GM10266 (cell line): Measurements from ENCODE around the gene FARSA.

Source experiments
- DNase-seq: peaks from one replicate; pipeline ENCODE4 v3.0.0; 2012; ENCODE audit errors: extremely low spot score
- TF ChIP-seq, protein P1 (sequence below): IDR thresholded peaks from 2 replicates; pipeline ENCODE4 v1.5.1; 2012; ENCODE audit warnings: mild to moderate bottlenecking, low read depth; ENCODE audit not compliant: control insufficient read depth, insufficient read depth; ENCODE audit errors: missing control alignments

Gene FARSA

GRCh38 chr19:12946731-12947496 is 13.4 kb upstream of the FARSA start:
- TF ChIP-seq, protein P1, sequence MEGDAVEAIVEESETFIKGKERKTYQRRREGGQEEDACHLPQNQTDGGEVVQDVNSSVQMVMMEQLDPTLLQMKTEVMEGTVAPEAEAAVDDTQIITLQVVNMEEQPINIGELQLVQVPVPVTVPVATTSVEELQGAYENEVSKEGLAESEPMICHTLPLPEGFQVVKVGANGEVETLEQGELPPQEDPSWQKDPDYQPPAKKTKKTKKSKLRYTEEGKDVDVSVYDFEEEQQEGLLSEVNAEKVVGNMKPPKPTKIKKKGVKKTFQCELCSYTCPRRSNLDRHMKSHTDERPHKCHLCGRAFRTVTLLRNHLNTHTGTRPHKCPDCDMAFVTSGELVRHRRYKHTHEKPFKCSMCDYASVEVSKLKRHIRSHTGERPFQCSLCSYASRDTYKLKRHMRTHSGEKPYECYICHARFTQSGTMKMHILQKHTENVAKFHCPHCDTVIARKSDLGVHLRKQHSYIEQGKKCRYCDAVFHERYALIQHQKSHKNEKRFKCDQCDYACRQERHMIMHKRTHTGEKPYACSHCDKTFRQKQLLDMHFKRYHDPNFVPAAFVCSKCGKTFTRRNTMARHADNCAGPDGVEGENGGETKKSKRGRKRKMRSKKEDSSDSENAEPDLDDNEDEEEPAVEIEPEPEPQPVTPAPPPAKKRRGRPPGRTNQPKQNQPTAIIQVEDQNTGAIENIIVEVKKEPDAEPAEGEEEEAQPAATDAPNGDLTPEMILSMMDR, result no peak
- DNase-seq, result no peak

- DNase-seq, result peak; percentile 73
- TF ChIP-seq, protein P1, result no peak
Measured at GRCh38 chr19:12946092-12946721, 12.7 kb upstream of the FARSA start.

- TF ChIP-seq, protein P1, result no peak
- DNase-seq, result peak; percentile 96
Measured at GRCh38 chr19:12945479-12946091, 12.1 kb upstream of the FARSA start, which contains the start of gene RAD23A. TSS of gene RAD23A (plus strand) at chr19:12945862. CDS start at chr19:12945949, 87 bp downstream.

GRCh38 chr19:12944104-12944674 is 10.7 kb upstream of the FARSA start:
- TF ChIP-seq, protein P1, result no peak

DNA sequence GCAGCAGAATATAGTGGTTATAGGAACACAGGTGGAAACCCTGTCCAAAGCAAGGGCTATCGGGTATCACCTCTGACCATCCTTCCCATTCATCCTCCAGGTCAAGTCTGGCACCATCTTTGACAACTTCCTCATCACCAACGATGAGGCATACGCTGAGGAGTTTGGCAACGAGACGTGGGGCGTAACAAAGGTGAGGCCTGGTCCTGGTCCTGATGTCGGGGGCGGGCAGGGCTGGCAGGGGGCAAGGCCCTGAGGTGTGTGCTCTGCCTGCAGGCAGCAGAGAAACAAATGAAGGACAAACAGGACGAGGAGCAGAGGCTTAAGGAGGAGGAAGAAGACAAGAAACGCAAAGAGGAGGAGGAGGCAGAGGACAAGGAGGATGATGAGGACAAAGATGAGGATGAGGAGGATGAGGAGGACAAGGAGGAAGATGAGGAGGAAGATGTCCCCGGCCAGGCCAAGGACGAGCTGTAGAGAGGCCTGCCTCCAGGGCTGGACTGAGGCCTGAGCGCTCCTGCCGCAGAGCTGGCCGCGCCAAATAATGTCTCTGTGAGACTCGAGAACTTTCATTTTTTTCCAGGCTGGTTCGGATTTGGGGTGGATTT is 10.0 kb upstream of the FARSA start:
- no peak for DNase-seq

More at GRCh38 chr19:12944104-12944674, 10.7 kb upstream of the FARSA start:
- DNase-seq, result no peak

GRCh38 chr19:12940897-12941296 is 7.4 kb upstream of the FARSA start:
- no peak for DNase-seq
- TF ChIP-seq, protein P1, result no peak

More for the DNA sequence above, 10.0 kb upstream of the FARSA start:
- TF ChIP-seq, protein P1, result no peak
